GM23338 (cell line): ENCODE measurements around the gene MAP3K14.

ENCODE experiments used
- CREB1 ChIP-seq: fragments of 250-450 bp; sonication (Bioruptor Pico); IDR thresholded peaks from 2 replicates; pipeline ENCODE4 v1.5.0; 2020; ENCODE audit warnings: low read depth, mild to moderate bottlenecking, moderate library complexity
- POLR2AphosphoS5 ChIP-seq: IDR thresholded peaks from 2 replicates; pipeline ENCODE4 v1.6.1; 2016; ENCODE audit warnings: antibody characterized with exemption, low read depth
- TF ChIP-seq, protein P1 (sequence below), 2 experiments: fragments of 200-600 bp in 1 of 2; sonication (generic) in 1 of 2; conservative IDR thresholded peaks; 2 replicates each; pipeline versions ENCODE4 v1.5.1 to v1.6.1; 2016 to 2017; ENCODE audit warnings: antibody characterized with exemption in 2 of 2, low read depth in 2 of 2, mild to moderate bottlenecking in 2 of 2, moderate library complexity in 1 of 2

DNA sequence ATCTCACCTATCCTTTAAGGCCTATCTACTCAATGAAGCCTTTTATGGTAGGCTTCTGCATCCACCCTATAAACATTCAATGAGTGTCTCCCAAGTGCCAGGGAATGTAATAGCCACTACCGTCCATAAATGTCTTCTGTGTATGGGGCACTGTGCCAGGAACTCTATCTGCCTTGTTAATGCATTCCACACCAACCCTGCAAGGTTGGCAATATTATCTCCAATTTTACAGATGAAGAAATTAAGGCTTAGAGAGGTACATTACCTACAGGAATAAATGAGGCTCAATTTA, 20.0 kb downstream of the MAP3K14 start:
- TF ChIP-seq, protein P1, sequence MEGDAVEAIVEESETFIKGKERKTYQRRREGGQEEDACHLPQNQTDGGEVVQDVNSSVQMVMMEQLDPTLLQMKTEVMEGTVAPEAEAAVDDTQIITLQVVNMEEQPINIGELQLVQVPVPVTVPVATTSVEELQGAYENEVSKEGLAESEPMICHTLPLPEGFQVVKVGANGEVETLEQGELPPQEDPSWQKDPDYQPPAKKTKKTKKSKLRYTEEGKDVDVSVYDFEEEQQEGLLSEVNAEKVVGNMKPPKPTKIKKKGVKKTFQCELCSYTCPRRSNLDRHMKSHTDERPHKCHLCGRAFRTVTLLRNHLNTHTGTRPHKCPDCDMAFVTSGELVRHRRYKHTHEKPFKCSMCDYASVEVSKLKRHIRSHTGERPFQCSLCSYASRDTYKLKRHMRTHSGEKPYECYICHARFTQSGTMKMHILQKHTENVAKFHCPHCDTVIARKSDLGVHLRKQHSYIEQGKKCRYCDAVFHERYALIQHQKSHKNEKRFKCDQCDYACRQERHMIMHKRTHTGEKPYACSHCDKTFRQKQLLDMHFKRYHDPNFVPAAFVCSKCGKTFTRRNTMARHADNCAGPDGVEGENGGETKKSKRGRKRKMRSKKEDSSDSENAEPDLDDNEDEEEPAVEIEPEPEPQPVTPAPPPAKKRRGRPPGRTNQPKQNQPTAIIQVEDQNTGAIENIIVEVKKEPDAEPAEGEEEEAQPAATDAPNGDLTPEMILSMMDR (conservative IDR thresholded peaks at IDR 0.05; ENCODE audit: low read depth in 2 of 2), result no peak
- no peak for TF ChIP-seq CREB1 (CRISPR knock-in tag)
- TF ChIP-seq POLR2AphosphoS5, result no peak
